Activated CD8-positive, alpha-beta memory T cell treated with anti-CD3 and anti-CD28 coated beads, Interleukin-2, amount 50 U/mL, for 24 hours (primary cell): ENCODE measurements around the gene VCPKMT.
"Not testable (repeated sequence)": the region's sequence is repeated elsewhere in the genome, so short reads cannot be mapped to it uniquely, and the experiment has no call there.

Source experiments
- DNase-seq: peaks from one replicate; pipeline ENCODE4 v3.0.0-alpha.2; 2020; ENCODE audit errors: extremely low read depth

Gene VCPKMT

GRCh38 chr14:50092006-50092555, 24.3 kb downstream of the VCPKMT start:
- no peak for DNase-seq

GRCh38 chr14:50091240-50091913, 25.0 kb downstream of the VCPKMT start:
- DNase-seq, result no peak

DNA sequence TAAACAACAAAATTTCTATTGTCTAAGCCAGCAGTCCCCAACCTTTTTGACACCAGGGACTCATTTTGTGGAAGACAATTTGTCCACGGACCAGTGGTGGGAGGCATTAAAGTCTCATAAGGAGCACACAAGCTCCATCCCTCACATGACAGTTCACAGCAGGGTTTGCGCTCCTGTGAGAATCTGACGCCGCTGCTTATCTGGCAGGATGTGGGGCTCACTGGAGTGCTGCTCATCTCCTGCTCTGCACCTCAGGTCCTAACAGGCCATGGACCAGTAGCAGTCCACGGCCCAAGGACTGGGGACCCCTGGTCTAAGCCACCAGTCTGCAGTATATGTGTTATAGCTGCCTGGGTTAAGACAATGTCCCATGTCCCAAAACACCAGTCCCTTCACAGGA, 27.2 kb downstream of the VCPKMT start:
- DNase-seq, result no peak

DNA sequence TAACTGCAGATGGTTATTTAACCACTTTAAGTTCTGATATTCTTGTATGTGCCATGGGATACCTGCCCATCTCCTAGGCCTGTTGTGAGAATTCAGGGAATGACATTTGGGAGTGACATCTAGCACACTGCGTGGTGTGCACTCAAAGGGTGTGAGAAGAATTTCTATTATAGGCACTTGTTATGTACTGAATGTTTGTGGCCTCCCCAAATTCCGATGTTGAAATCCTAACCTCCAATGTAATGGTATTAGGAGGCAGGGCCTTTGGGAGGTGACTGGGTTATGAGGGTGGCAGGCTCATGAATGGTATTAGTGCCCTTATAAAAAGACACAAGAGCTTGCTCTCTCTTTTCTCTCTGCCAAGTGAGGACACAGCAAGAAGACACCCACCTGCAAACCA, 27.6 kb downstream of the VCPKMT start:
- DNase-seq, result no peak

- DNase-seq, result no peak
Observed at GRCh38 chr14:50088117-50088515, 28.3 kb downstream of the VCPKMT start.

GRCh38 chr14:50087341-50088116, 28.8 kb downstream of the VCPKMT start:
- no peak for DNase-seq

- DNase-seq, result no peak
Observed at GRCh38 chr14:50086321-50086711, 30.1 kb downstream of the VCPKMT start.

DNA sequence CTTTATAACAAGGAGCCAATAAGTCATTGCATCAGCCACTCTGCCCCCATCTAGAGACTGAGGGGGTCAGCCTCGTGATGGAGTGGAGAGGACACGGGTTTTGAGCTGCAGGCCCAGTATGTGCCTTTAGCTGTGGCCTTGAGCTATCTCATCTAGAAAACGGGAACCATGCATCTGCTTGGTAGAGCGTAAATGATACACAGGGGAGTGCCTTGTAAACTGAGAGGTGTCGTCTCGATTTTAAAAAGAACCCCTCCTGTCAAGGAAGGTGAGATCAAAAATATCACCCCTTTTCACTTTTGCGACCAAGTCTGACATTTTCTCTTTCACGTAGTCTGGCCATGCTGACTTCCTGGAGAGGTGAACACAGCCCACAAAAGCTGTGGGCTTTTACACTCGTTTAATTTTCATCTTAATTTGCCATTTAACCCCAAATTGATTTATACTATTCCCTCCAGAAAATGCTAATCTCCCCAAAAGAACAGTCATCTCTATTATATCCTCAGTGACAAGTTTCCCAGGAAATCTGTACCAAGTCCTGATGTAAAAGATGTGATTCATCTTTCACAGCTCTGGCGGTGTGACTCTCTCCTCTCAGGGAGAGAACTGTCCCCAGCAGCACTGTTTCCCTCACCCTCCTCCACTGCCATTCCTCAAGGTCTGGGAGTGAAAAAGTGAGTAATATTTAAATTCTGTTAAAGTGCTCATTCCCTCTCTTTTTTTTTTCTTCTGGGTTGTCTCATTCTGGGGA, 30.6 kb downstream of the VCPKMT start:
- DNase-seq, result no peak

DNA sequence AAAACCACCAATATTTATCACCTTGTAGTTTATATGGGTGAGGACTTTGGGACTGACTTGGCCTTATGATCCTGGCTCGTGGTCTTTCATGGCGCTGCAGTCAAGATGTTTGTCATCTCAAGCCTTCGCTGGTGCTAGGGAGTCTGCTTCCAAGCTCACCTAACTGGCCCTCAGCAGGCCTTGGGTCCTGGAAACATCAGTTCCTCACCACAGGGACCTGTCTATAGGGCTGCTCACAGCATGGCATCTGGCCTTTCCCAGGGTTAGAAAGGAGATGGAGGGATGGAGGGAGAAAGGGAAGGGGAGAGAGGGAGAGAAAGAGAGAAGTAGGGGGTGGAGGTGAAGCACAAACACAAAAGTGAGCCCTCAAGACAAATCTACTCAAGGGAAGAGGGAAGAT, 31.7 kb downstream of the VCPKMT start:
- no peak for DNase-seq

GRCh38 chr14:50083467-50084337, 32.7 kb downstream of the VCPKMT start:
- no peak for DNase-seq

DNA sequence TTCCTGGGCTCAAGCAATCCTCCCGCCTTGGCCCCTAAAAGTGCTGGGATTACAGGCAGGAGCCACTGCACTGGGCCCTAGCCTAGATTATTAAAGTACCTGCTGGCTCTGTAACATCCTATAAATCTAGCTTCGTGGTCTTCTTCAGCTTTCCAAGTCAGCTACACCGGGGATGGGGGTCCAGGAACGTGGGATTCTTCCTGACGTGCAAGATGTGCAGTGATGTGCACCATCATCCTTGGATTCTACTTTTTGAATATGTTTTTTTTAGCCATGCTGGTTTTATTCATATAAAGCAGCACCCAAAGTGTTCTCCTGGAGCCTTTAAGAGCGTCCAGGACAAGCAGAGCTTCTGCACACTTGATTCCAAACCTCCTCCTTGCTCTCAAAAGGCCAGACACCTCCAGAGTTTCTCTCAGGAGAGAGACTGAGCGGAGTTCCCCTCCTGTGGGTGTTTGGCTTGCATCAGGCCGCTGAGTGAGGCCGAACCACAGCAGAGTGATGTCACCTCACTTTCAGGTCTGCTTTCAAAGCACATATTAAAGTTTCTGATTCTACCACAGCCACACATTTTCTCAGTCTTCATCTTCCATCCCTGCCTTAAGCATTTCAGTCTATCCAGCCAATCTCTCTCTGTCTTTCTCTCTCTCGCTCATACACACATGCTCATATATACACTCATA, 33.4 kb downstream of the VCPKMT start:
- peak; percentile 79 for DNase-seq

DNA sequence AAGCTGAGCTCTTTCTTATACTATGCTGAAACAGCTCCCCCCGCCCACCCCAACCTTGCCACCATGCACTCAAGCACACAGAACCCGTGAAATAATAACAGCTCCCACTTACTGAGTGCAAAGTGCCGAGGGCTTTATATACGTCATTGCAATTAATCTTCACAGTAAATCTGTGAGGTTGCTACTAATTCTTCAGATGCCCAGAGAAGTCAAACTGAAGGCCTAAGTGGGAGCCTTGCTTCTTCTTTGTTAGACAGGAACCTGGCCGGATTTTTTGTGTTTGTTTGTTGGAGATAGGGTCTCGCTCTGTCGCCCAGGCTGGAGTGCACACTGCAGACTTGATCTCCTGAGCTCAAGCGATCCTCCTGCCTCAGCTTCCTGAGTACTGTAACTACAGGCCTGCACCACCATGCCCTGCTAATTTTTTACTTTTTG, 34.0 kb downstream of the VCPKMT start:
- no peak for DNase-seq

DNA sequence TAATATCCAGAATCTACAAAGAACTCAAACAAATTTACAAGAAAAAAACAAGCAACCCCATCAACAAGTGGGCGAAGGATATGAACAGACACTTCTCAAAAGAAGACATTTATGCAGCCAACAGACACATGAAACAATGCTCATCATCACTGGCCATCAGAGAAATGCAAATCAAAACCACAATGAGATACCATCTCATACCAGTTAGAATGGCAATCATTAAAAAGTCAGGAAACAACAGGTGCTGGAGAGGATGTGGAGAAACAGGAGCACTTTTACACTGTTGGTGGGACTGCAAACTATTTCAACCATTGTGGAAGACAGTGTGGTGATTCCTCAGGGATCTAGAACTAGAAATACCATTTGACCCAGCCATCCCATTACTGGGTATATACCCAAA, 37.3 kb downstream of the VCPKMT start:
- not testable (repeated sequence) for DNase-seq

- DNase-seq, result not testable (repeated sequence)
Observed at GRCh38 chr14:50073663-50074062, 42.7 kb downstream of the VCPKMT start.

GRCh38 chr14:50072395-50072794, 44.0 kb downstream of the VCPKMT start:
- no peak for DNase-seq

DNA sequence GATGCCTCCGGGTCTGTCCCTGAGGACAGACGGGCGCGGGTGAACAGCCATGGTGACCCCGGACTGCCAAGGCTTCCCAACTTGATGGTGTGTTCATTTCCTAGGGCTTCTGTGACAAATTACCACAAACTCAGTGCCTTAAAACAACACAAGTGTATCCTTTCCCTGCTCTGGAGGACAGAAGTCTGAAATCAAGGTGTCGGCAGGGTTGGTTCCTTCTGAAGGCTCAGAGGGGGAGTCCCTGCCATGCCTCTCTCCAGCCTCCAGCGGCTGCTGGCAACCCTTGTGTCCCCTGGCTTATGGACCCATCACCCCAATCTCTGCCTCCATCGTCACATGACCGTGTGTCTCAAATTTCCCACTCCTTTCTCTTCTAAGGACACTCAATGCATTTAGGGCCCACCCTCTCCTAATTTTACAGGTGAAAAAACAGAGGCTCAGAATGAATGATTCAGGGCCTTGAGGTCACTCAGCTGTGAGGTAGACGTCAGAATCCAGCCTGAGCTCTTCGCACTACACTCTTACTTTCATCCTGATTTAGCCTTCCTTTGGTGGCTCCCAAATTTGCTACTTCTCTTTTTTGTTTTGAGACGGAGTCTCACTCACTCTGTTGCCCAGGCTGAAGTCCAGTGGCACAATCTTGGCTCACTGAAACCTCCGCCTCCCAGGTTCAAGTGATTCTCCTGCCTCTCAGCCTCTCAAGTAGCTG, 45.4 kb downstream of the VCPKMT start:
- no peak for DNase-seq

DNA sequence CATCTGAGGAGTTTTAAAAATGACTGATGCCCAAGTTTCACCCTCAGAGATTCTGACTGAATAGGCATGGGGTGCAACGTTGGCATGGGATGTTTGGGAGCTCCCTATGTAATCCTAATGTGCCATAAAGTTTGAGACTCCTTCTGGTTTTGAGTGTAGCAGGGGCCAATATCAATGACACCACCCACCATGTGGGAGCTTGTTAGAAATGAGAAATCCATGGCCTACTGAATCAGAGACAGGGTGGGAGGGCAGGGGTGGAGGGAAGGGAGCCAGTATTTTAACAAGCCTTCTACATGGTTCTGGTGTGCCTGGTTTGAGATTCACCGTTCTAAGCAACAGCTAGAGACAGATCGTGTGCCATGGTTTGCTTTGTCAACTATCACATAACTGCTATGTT, 46.1 kb downstream of the VCPKMT start:
- no peak for DNase-seq

- DNase-seq, result no peak
Observed at GRCh38 chr14:50069325-50069724, 47.0 kb downstream of the VCPKMT start.

- no peak for DNase-seq
Observed at GRCh38 chr14:50068496-50068895, 47.9 kb downstream of the VCPKMT start.
